GM12878 (cell line): ENCODE measurements around the gene JADE1. TPM values are rescaled to one million over a fixed set of nuclear protein-coding genes. Genes with fewer than 3 reads are reported as not detected.
A peak's percentile ranks its signal among the peaks of the same experiment; 100 is the strongest.

ENCODE experiments used
- ASH2L ChIP-seq: fragments of 300-600, 200-600 bp; sonication (generic); IDR thresholded peaks from 2 replicates; pipeline ENCODE4 v1.6.1; 2017; ENCODE audit warnings: low read depth, mild to moderate bottlenecking, borderline replicate concordance
- CBX3 ChIP-seq: fragments of 200-600 bp; sonication (generic); IDR thresholded peaks from 2 replicates; pipeline ENCODE4 v1.6.1; 2016; ENCODE audit warnings: low read depth, borderline replicate concordance
- CEBPB ChIP-seq, 2 experiments: fragments of 150-350 bp in 1 of 2; IDR thresholded peaks; 2 replicates each; pipeline ENCODE4 v1.6.1; 2012 to 2014; ENCODE audit warnings: low read depth in 2 of 2, low read length in 2 of 2, borderline replicate concordance in 1 of 2, inconsistent platforms in 1 of 2
- CREB1 ChIP-seq: IDR thresholded peaks from 2 replicates; pipeline ENCODE4 v1.6.1; 2012; ENCODE audit warnings: low read depth, mild to moderate bottlenecking, inconsistent platforms
- E2F4 ChIP-seq: IDR thresholded peaks from 2 replicates; pipeline ENCODE4 v1.6.1; 2012; ENCODE audit warnings: low read depth, low read length, improper control_type of control experiment
- EGR1 ChIP-seq, 2 experiments: IDR thresholded peaks; 1 replicate in 1 of 2; 2 replicates in 1 of 2; pipeline ENCODE4 v1.6.1; 2011 to 2012; ENCODE audit warnings: low read depth in 2 of 2, low read length in 2 of 2, borderline replicate concordance in 1 of 2, mild to moderate bottlenecking in 1 of 2, moderate library complexity in 1 of 2
- HDGF ChIP-seq: fragments of 450-650 bp; IDR thresholded peaks from 2 replicates; pipeline ENCODE4 v1.6.1; 2016; ENCODE audit warnings: antibody characterized with exemption
- NBN ChIP-seq: fragments of 450-650 bp; IDR thresholded peaks from 2 replicates; pipeline ENCODE4 v1.6.1; 2016
- POLR2AphosphoS5 ChIP-seq: IDR thresholded peaks from 2 replicates; pipeline ENCODE4 v1.6.1; 2011; ENCODE audit warnings: mild to moderate bottlenecking, low read length, inconsistent platforms
- RB1 ChIP-seq: fragments of 450-650 bp; formaldehyde crosslinking; IDR thresholded peaks from 2 replicates; pipeline ENCODE4 v1.6.1; 2017; ENCODE audit warnings: mild to moderate bottlenecking, borderline replicate concordance
- SMC3 ChIP-seq: IDR thresholded peaks from 2 replicates; pipeline ENCODE4 v1.6.1; 2011; ENCODE audit warnings: low read length, improper control_type of control experiment, borderline replicate concordance
- SP1 ChIP-seq: IDR thresholded peaks from one replicate; pipeline ENCODE4 v1.6.1; 2011; ENCODE audit warnings: low read depth, low read length
- STAT1 ChIP-seq: fragments of 450-650 bp; conservative IDR thresholded peaks from 2 replicates; pipeline ENCODE4 v1.6.1; 2014; ENCODE audit warnings: antibody characterized with exemption, mild to moderate bottlenecking
- TAF1 ChIP-seq: IDR thresholded peaks from 2 replicates; pipeline ENCODE4 v1.6.1; 2011; ENCODE audit warnings: mild to moderate bottlenecking, low read depth, low read length, borderline replicate concordance
- TCF12 ChIP-seq: IDR thresholded peaks from 2 replicates; pipeline ENCODE4 v1.6.1; 2011; ENCODE audit warnings: low read depth, mild to moderate bottlenecking, low read length
- TCF3 ChIP-seq: IDR thresholded peaks from 2 replicates; pipeline ENCODE4 v1.6.1; 2012; ENCODE audit warnings: low read depth, mild to moderate bottlenecking, low read length, borderline replicate concordance; ENCODE audit not compliant: insufficient read depth
- WRNIP1 ChIP-seq: IDR thresholded peaks from 2 replicates; pipeline ENCODE4 v1.6.1; 2011; ENCODE audit warnings: low read depth, low read length, improper control_type of control experiment, borderline replicate concordance
- ZBED1 ChIP-seq: IDR thresholded peaks from 2 replicates; pipeline ENCODE4 v1.6.1; 2016; ENCODE audit warnings: borderline replicate concordance
- ZZZ3 ChIP-seq: IDR thresholded peaks from 2 replicates; pipeline ENCODE4 v1.6.1; 2011; ENCODE audit warnings: low read depth; ENCODE audit not compliant: control insufficient read depth, insufficient read length
- polyA plus RNA-seq, 11 experiments: library from polyadenylated mRNA; depleted of rRNA in 4 of 11; unstranded in 6 of 11; stranded (reverse) in 5 of 11; fragments of >200 nt; fragmentation: Nextera tagmentation in 4 of 11; fragmentation: Illumina TruSeq in 1 of 11; extraction: Ambion mirVana in 4 of 11; extraction: Trizol in 1 of 11; gene quantifications; 1 replicate in 1 of 11; 2 replicates in 10 of 11; pipeline versions ENCODE4 v1.2.1 to v1.2.3, GENCODE V29; 2011 to 2016; ENCODE audit warnings: inconsistent platforms in 2 of 11, missing spikeins in 2 of 11, low read depth in 1 of 11
- total RNA-seq, 4 experiments: library from RNA; depleted of rRNA in 3 of 4; stranded (reverse); fragments of >200 nt in 3 of 4; fragmentation: Illumina TruSeq in 1 of 4; extraction: Trizol in 1 of 4; gene quantifications; 2 replicates each; pipeline versions ENCODE4 v1.2.1 to v1.2.3, GENCODE V29; 2013 to 2021
- TF ChIP-seq, protein P1 (sequence below): fragments of 450-650 bp; IDR thresholded peaks from 2 replicates; pipeline ENCODE4 v1.6.1; 2017; ENCODE audit warnings: mild to moderate bottlenecking, moderate library complexity
- TF ChIP-seq, protein P2 (sequence below): fragments of 450-650 bp; IDR thresholded peaks from 2 replicates; pipeline ENCODE4 v1.6.1; 2016; ENCODE audit warnings: mild to moderate bottlenecking, moderate library complexity, borderline replicate concordance

JADE1 gene
- total and polyA plus RNA-seq, 10 of the 15 experiments (the other 5 are each of a cell fraction or from before 2014, with no cell fraction given): 5.9 to 27.2 (median 15.8) TPM

- TF ChIP-seq, protein P1, sequence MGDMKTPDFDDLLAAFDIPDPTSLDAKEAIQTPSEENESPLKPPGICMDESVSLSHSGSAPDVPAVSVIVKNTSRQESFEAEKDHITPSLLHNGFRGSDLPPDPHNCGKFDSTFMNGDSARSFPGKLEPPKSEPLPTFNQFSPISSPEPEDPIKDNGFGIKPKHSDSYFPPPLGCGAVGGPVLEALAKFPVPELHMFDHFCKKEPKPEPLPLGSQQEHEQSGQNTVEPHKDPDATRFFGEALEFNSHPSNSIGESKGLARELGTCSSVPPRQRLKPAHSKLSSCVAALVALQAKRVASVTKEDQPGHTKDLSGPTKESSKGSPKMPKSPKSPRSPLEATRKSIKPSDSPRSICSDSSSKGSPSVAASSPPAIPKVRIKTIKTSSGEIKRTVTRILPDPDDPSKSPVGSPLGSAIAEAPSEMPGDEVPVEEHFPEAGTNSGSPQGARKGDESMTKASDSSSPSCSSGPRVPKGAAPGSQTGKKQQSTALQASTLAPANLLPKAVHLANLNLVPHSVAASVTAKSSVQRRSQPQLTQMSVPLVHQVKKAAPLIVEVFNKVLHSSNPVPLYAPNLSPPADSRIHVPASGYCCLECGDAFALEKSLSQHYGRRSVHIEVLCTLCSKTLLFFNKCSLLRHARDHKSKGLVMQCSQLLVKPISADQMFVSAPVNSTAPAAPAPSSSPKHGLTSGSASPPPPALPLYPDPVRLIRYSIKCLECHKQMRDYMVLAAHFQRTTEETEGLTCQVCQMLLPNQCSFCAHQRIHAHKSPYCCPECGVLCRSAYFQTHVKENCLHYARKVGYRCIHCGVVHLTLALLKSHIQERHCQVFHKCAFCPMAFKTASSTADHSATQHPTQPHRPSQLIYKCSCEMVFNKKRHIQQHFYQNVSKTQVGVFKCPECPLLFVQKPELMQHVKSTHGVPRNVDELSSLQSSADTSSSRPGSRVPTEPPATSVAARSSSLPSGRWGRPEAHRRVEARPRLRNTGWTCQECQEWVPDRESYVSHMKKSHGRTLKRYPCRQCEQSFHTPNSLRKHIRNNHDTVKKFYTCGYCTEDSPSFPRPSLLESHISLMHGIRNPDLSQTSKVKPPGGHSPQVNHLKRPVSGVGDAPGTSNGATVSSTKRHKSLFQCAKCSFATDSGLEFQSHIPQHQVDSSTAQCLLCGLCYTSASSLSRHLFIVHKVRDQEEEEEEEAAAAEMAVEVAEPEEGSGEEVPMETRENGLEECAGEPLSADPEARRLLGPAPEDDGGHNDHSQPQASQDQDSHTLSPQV: peak; percentile 85
- TF ChIP-seq ZBED1 (no peak), HDGF (0 out of 2 replicates have a peak, but pooled peaks have one; percentile 55), TCF3 (no peak), TCF12 (0 out of 2 replicates have a peak, but pooled peaks have one; percentile 14), RB1 (peak; percentile 77; the same call in 1 of the 2 replicates), CREB1 (peak; percentile 59), ASH2L (peak; percentile 88; the same call in 1 of the 2 replicates), POLR2AphosphoS5 (peak; percentile 56), SP1 (no peak), WRNIP1 (no peak), CEBPB (IDR thresholded peaks at IDR 0.05; ENCODE audit: borderline replicate concordance in 1 of 2, low read depth in 2 of 2, low read length in 2 of 2) (no peak), E2F4 (0 out of 2 replicates have a peak, but pooled peaks have one; percentile 28), SMC3 (peak; percentile 88), NBN (peak; percentile 35), CBX3 (no peak), EGR1 (IDR thresholded peaks at IDR 0.05; ENCODE audit: borderline replicate concordance in 1 of 2, low read depth in 2 of 2, low read length in 2 of 2) (0 out of 3 replicates have a peak, but pooled peaks of 1 of the 2 experiments have one; percentile 15), ZZZ3 (no peak), STAT1 (0 out of 2 replicates have a peak, but pooled peaks have one; percentile 28), TAF1 (0 out of 2 replicates have a peak, but pooled peaks have one; percentile 20)
- TF ChIP-seq, protein P2, sequence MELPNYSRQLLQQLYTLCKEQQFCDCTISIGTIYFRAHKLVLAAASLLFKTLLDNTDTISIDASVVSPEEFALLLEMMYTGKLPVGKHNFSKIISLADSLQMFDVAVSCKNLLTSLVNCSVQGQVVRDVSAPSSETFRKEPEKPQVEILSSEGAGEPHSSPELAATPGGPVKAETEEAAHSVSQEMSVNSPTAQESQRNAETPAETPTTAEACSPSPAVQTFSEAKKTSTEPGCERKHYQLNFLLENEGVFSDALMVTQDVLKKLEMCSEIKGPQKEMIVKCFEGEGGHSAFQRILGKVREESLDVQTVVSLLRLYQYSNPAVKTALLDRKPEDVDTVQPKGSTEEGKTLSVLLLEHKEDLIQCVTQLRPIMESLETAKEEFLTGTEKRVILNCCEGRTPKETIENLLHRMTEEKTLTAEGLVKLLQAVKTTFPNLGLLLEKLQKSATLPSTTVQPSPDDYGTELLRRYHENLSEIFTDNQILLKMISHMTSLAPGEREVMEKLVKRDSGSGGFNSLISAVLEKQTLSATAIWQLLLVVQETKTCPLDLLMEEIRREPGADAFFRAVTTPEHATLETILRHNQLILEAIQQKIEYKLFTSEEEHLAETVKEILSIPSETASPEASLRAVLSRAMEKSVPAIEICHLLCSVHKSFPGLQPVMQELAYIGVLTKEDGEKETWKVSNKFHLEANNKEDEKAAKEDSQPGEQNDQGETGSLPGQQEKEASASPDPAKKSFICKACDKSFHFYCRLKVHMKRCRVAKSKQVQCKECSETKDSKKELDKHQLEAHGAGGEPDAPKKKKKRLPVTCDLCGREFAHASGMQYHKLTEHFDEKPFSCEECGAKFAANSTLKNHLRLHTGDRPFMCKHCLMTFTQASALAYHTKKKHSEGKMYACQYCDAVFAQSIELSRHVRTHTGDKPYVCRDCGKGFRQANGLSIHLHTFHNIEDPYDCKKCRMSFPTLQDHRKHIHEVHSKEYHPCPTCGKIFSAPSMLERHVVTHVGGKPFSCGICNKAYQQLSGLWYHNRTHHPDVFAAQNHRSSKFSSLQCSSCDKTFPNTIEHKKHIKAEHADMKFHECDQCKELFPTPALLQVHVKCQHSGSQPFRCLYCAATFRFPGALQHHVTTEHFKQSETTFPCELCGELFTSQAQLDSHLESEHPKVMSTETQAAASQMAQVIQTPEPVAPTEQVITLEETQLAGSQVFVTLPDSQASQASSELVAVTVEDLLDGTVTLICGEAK: no peak
These were observed at the start of gene JADE1 (continued) for GRCh38 chr4:128809477-128810330.
